ENCODE data around the gene HLA-A.

GRCh38 chr6:29976253-29976587, 33.9 kb downstream of the HLA-A start:
- no peak for TF ChIP-seq ASH2L (IDR thresholded peaks at IDR 0.05; ENCODE audit: insufficient read length, low read depth, low read length)
- TF ChIP-seq GFI1 (CRISPR knock-in tag; IDR thresholded peaks at IDR 0.05; ENCODE audit: borderline replicate concordance), result no peak
- no peak for TF ChIP-seq GABPB1 (CRISPR knock-in tag; IDR thresholded peaks at IDR 0.05)
- TF ChIP-seq MXI1 (IDR thresholded peaks at IDR 0.05; ENCODE audit: borderline replicate concordance, low read depth, low read length), result no peak
- TF ChIP-seq GTF2F1 (IDR thresholded peaks at IDR 0.05; ENCODE audit: low read length), result no peak
- TF ChIP-seq ZNF263 (CRISPR knock-in tag; IDR thresholded peaks at IDR 0.05), result no peak
- no peak for TF ChIP-seq SATB2 (CRISPR knock-in tag; IDR thresholded peaks at IDR 0.05)
- no peak for TF ChIP-seq CTCF (CRISPR knock-in tag; IDR thresholded peaks at IDR 0.05)
- no peak for TF ChIP-seq ZNF766 (CRISPR knock-in tag; IDR thresholded peaks at IDR 0.05; ENCODE audit: borderline replicate concordance)

Measured in HepG2 (cell line).